Bronchial epithelial cell (primary cell): Measurements from ENCODE around the gene LDLRAD3. TPM values are rescaled to one million over a fixed set of nuclear protein-coding genes. Genes with fewer than 3 reads are reported as not detected.

Experiments used
- DNase-seq: peaks from one replicate; pipeline ENCODE4 v3.0.0-alpha.2; 2010; ENCODE audit warnings: low read depth
- FAIRE-seq: peaks from 2 replicates; lab custom pipeline; 2011; peaks lifted over from hg19 to GRCh38; lab: Jason Lieb, UNC
- H3K27me3 ChIP-seq: 2 replicates; pipeline ENCODE4 v1.5.1; 2011; ENCODE audit warnings: low read length; ENCODE audit not compliant: control insufficient read depth, insufficient read depth
- H3K36me3 ChIP-seq: 2 replicates; pipeline ENCODE4 v1.5.1; 2011; ENCODE audit warnings: low read length; ENCODE audit not compliant: control insufficient read depth, insufficient read depth
- H3K4me3 ChIP-seq: 2 replicates; pipeline ENCODE4 v1.5.1; 2011; ENCODE audit warnings: mild to moderate bottlenecking, low read depth, low read length, control low read depth
- CTCF ChIP-seq: IDR thresholded peaks from 2 replicates; pipeline ENCODE4 v1.5.1; 2011; ENCODE audit warnings: mild to moderate bottlenecking, moderate library complexity, low read length, control low read depth, inconsistent platforms; ENCODE audit not compliant: insufficient read depth, severe bottlenecking
- total RNA-seq: library from RNA; depleted of rRNA; stranded (reverse); fragments of >200 nt; gene quantifications from 2 replicates; pipeline ENCODE4 v1.2.1, GENCODE V29; 2014

The LDLRAD3 gene
- total RNA-seq, 1 donor from 2014 or later, result 4.7 TPM

DNA sequence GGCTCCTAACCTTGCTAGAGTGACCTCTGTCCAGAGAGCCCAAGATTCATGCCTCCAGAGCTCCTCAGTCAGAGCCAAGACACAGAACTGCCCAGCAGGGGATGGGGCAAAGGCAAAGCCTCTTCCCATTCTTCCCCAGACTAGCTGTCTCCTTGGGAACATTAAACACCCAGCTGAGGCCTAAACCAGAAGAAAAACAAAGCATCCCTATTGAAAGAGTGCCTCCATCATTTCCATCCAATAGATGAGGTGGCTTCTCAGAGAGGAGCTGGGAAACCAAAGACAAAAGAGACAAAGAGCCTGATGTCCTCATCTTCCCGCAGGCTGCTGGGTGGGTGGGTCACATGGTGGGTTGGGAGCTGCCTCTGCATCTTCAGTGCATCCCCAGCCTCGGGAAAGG, 308.0 kb downstream of the LDLRAD3 start:
- no peak overlapping the region for H3K4me3 ChIP-seq
- no peak for TF ChIP-seq CTCF
- DNase-seq (no peak), FAIRE-seq (no peak)
- H3K27me3 ChIP-seq, result peaks cover 2% of the 10 kb centered on the region
- H3K36me3 ChIP-seq, result no peaks in the 10 kb centered on the region

- no peak for TF ChIP-seq CTCF
- FAIRE-seq (no peak), DNase-seq (no peak)
- Histone ChIP-seq H3K36me3 (no peaks in the 10 kb centered on the region), H3K4me3 (no peak overlapping the region), H3K27me3 (no peaks in the 10 kb centered on the region)
Measured at GRCh38 chr11:36253238-36253637, 309.4 kb downstream of the LDLRAD3 start.

GRCh38 chr11:36254713-36255112, 310.9 kb downstream of the LDLRAD3 start:
- H3K4me3 ChIP-seq, result no peak overlapping the region
- H3K27me3 ChIP-seq, result no peaks in the 10 kb centered on the region
- FAIRE-seq (peak; percentile 50), DNase-seq (peak; percentile 77)
- no peaks in the 10 kb centered on the region for H3K36me3 ChIP-seq
- TF ChIP-seq CTCF, result no peak

DNA sequence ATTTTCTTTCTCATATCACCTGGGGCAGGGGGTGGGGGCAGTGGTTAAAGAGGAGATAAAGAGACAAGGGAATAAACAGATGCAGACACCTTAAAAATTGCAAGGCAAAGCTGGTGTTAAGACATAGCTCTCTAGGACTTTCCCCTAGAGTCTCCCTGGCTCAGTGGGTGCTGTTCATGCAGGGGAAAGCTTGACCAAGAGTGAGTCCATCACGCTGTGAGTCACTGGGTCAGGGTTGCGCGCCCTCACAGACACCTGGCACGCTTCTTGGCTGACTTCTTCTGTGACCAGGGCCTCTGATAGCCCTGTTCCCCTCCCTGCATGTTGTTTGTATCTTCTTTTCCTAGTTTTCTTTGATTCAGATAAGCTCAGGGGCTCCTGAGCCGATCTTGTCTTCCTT, 313.5 kb downstream of the LDLRAD3 start:
- no peak for FAIRE-seq
- peak; percentile 14 for DNase-seq
- H3K4me3 ChIP-seq, result no peak overlapping the region
- no peaks in the 10 kb centered on the region for H3K36me3 ChIP-seq
- no peak for TF ChIP-seq CTCF
- peaks cover 3% of the 10 kb centered on the region for H3K27me3 ChIP-seq

DNA sequence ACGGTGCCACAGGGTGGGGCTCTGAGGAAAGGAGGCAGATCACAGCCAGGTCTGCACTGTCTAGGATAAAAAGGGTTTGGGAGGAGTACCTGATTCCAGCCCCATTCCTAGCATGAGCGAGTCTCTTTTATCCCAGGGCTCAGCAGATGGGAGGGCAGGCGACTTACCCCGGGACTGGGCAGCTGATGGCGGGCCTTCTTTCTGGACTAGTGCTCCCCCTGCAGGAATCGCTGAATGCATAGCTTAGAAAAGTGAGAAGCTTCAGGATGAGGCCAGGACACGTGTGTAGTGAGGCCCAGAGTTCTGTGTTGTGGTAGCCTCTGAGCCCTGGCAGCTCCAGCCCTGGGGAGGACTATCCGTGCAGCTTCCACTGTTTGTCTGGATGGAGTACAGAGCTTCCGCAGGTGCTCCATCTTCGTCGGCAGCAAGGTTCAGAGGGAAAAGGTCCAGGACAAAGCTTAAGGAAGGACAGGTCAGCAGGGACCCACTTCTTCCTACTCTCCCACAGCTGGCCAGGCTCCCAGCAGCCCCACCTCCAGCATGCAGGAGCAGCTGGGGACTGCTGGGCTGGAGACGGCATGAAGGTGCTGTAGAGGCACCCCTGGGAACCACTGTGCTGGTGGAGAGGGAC, 315.0 kb downstream of the LDLRAD3 start:
- no peak for FAIRE-seq
- no peaks in the 10 kb centered on the region for H3K36me3 ChIP-seq
- H3K27me3 ChIP-seq, result peaks cover 3% of the 10 kb centered on the region
- H3K4me3 ChIP-seq, result no peak overlapping the region
- DNase-seq, result peak; percentile 59
- TF ChIP-seq CTCF, result peak; percentile 81

- no peak for FAIRE-seq
- no peak for TF ChIP-seq CTCF
- Histone ChIP-seq H3K4me3 (no peak overlapping the region), H3K36me3 (no peaks in the 10 kb centered on the region), H3K27me3 (peaks cover 3% of the 10 kb centered on the region)
- DNase-seq, result no peak
Measured at GRCh38 chr11:36261094-36261493, 317.2 kb downstream of the LDLRAD3 start.
